ENCODE measurements around the gene RNF150.
"Not testable (repeated sequence)": the region's sequence is repeated elsewhere in the genome, so short reads cannot be mapped to it uniquely, and the experiment has no call there.

The RNF150 gene

GRCh38 chr4:140856621-140857062 lies 276.6 kb downstream of the RNF150 start:
- DNase-seq = no peak

- no peak for DNase-seq
Observed at GRCh38 chr4:140854168-140854567, 279.1 kb downstream of the RNF150 start.

- DNase-seq = no peak
Observed at GRCh38 chr4:140851804-140852203, 281.5 kb downstream of the RNF150 start.

- no peak for DNase-seq
Observed at GRCh38 chr4:140851032-140851636, 282.1 kb downstream of the RNF150 start.

- DNase-seq = no peak
Observed at GRCh38 chr4:140849526-140849925, 283.7 kb downstream of the RNF150 start.

GRCh38 chr4:140846736-140847135 lies 286.5 kb downstream of the RNF150 start:
- DNase-seq = no peak

GRCh38 chr4:140844061-140844460 lies 289.2 kb downstream of the RNF150 start:
- no peak for DNase-seq

GRCh38 chr4:140841186-140841585 lies 292.1 kb downstream of the RNF150 start:
- no peak for DNase-seq

GRCh38 chr4:140839888-140840790 lies 293.1 kb downstream of the RNF150 start:
- no peak for DNase-seq

GRCh38 chr4:140839406-140839805 lies 293.9 kb downstream of the RNF150 start:
- DNase-seq = no peak

GRCh38 chr4:140837736-140838135 lies 295.5 kb downstream of the RNF150 start:
- DNase-seq = no peak

GRCh38 chr4:140834839-140835495 lies 298.3 kb downstream of the RNF150 start:
- DNase-seq = no peak

- no peak for DNase-seq
Observed at GRCh38 chr4:140833280-140833679, 300.0 kb downstream of the RNF150 start.

GRCh38 chr4:140829825-140830224 lies 303.4 kb downstream of the RNF150 start:
- DNase-seq = no peak

- no peak for DNase-seq
Observed at GRCh38 chr4:140826701-140827027, 306.6 kb downstream of the RNF150 start.

- DNase-seq = not testable (repeated sequence)
Observed at GRCh38 chr4:140820520-140820919, 312.7 kb downstream of the RNF150 start.

GRCh38 chr4:140819610-140820009 lies 313.7 kb downstream of the RNF150 start:
- no peak for DNase-seq

- no peak for DNase-seq
Observed at GRCh38 chr4:140818433-140818832, 314.8 kb downstream of the RNF150 start.

- no peak for DNase-seq
Observed at GRCh38 chr4:140816806-140817510, 316.3 kb downstream of the RNF150 start.

- no peak for DNase-seq
Observed at GRCh38 chr4:140813804-140814203, 319.5 kb downstream of the RNF150 start.

GRCh38 chr4:140812916-140813315 lies 320.4 kb downstream of the RNF150 start:
- no peak for DNase-seq

GRCh38 chr4:140811429-140811828 lies 321.8 kb downstream of the RNF150 start:
- DNase-seq = no peak

- DNase-seq = not testable (repeated sequence)
Observed at GRCh38 chr4:140810591-140811169, 322.6 kb downstream of the RNF150 start.

Data from CD4-positive, alpha-beta T cell treated with Interleukin-6 for 4 hours (primary cell).